HCT116 (cell line): Measurements from ENCODE around the gene CHRNG. TPM values are rescaled to one million over a fixed set of nuclear protein-coding genes. Genes with fewer than 3 reads are reported as not detected.
A peak's percentile ranks its signal among the peaks of the same experiment; 100 is the strongest.

Experiments used
- ATAC-seq: fragments of 200-7000 bp; cut with Tn5 transposase; 2 replicates; pipeline ENCODE4 v1.9.1; 2020; ENCODE audit warnings: mild to moderate bottlenecking, moderate library complexity
- BruUV-seq: library from RNA; stranded (reverse); fragments of 400-500 nt; replicated peaks from 2 replicates; lab custom pipeline; 2021; lab: Mats Ljungman, UMichigan
- CTCF ChIA-PET: fragments of 300-600 bp; sonication (Branson Sonifier 250); formaldehyde crosslinking; loops from one replicate; lab custom pipeline; 2021; ENCODE audit warnings: antibody characterized with exemption; lab: Charles Lee
- POLR2A ChIA-PET: fragments of 300-600, 350-600 bp; sonication (Branson Sonifier 250); formaldehyde crosslinking; loops from one replicate; lab custom pipeline; 2021; ENCODE audit warnings: antibody characterized with exemption; lab: Charles Lee
- RAD21 ChIA-PET, 2 experiments: fragments of 300-600 bp; sonication (Branson Sonifier 250); formaldehyde crosslinking; loops; one replicate each; lab custom pipeline; 2023; ENCODE audit warnings: low total read pairs in 2 of 2; ENCODE audit not compliant: uncharacterized antibody in 2 of 2, unreplicated experiment in 2 of 2, low non-redundant PET in 1 of 2; lab: Charles Lee
- DNase-seq: peaks from one replicate; pipeline ENCODE4 v3.0.0-alpha.2; 2010; ENCODE audit warnings: low read depth, low spot score
- H2AFZ ChIP-seq: fragments of 200-600 bp; shearing (Covaris generic), sonication (generic); 2 replicates; pipeline ENCODE4 v1.6.1; 2017; ENCODE audit warnings: low read depth, mixed run types, mixed read lengths, antibody characterized with exemption, low read length; ENCODE audit not compliant: poor library complexity, severe bottlenecking
- H3K27ac ChIP-seq: 2 replicates; pipeline ENCODE4 v1.5.1; 2012; ENCODE audit warnings: low read depth, low read length
- H3K27me3 ChIP-seq: fragments of 200-600 bp; sonication (generic); 2 replicates; pipeline ENCODE4 v1.6.1; 2016; ENCODE audit warnings: mixed run types, low read length, mixed read lengths; ENCODE audit not compliant: insufficient read depth
- H3K36me3 ChIP-seq, 2 experiments: fragments of 200-500 bp in 1 of 2; fragments of 200-600 bp in 1 of 2; sonication (Bioruptor generic) in 1 of 2; sonication (generic) in 1 of 2; 2 replicates each; pipeline versions ENCODE4 v1.5.1 to v1.6.1; 2014 to 2016; ENCODE audit warnings: low read length in 2 of 2, inconsistent platforms in 1 of 2, mixed read lengths in 1 of 2, mixed run types in 1 of 2; ENCODE audit not compliant: insufficient read depth in 2 of 2, control insufficient read depth in 1 of 2
- H3K4me1 ChIP-seq, 2 experiments: fragments of 200-600 bp in 1 of 2; sonication (generic) in 1 of 2; 2 replicates each; pipeline versions ENCODE4 v1.5.1 to v1.6.1; 2012 to 2017; ENCODE audit warnings: low read length in 2 of 2, inconsistent platforms in 1 of 2, mild to moderate bottlenecking in 1 of 2, mixed read lengths in 1 of 2, mixed run types in 1 of 2, moderate library complexity in 1 of 2; ENCODE audit not compliant: insufficient read depth in 2 of 2, control insufficient read depth in 1 of 2
- H3K4me2 ChIP-seq: fragments of 200-600 bp; sonication (generic); 2 replicates; pipeline ENCODE4 v1.6.1; 2017; ENCODE audit warnings: mixed run types, low read length, mixed read lengths
- H3K4me3 ChIP-seq, 2 experiments: fragments of 200-600 bp in 1 of 2; sonication (generic) in 1 of 2; replicated peaks in 1 of 2; 2 replicates each; pipeline ENCODE4 v1.5.1; 2011 to 2016; ENCODE audit warnings: low read length in 2 of 2, control low read depth in 1 of 2, low read depth in 1 of 2, mild to moderate bottlenecking in 1 of 2, mixed read lengths in 1 of 2, mixed run types in 1 of 2
- H3K79me2 ChIP-seq: fragments of 200-600 bp; sonication (generic); 2 replicates; pipeline ENCODE4 v1.6.1; 2017; ENCODE audit warnings: mild to moderate bottlenecking, mixed run types, low read length, moderate library complexity, mixed read lengths; ENCODE audit not compliant: insufficient read depth
- H3K9ac ChIP-seq: fragments of 200-600 bp; sonication (generic); 2 replicates; pipeline ENCODE4 v1.6.1; 2016; ENCODE audit warnings: low read length, mixed read lengths
- H3K9me2 ChIP-seq: fragments of 200-600 bp; sonication (generic), shearing (Covaris generic); 2 replicates; pipeline ENCODE4 v1.6.1; 2017; ENCODE audit warnings: mixed run types, mild to moderate bottlenecking, moderate library complexity; ENCODE audit not compliant: insufficient read depth
- H3K9me3 ChIP-seq, 2 experiments: fragments of 200-500 bp in 1 of 2; fragments of 200-600 bp in 1 of 2; sonication (Bioruptor generic) in 1 of 2; sonication (generic) in 1 of 2; 2 replicates each; pipeline ENCODE4 v1.6.1; 2014 to 2017; ENCODE audit warnings: low read length in 2 of 2, mixed read lengths in 2 of 2, inconsistent platforms in 1 of 2, low read depth in 1 of 2, mild to moderate bottlenecking in 1 of 2, mixed run types in 1 of 2, moderate library complexity in 1 of 2; ENCODE audit not compliant: control insufficient read depth in 1 of 2, insufficient read depth in 1 of 2
- H4K20me1 ChIP-seq: fragments of 200-600 bp; sonication (generic), shearing (Covaris generic); 2 replicates; pipeline ENCODE4 v1.6.1; 2017; ENCODE audit warnings: mixed run types, mild to moderate bottlenecking, moderate library complexity; ENCODE audit not compliant: insufficient read depth
- ATF3 ChIP-seq: IDR thresholded peaks from 2 replicates; pipeline ENCODE4 v1.6.1; 2012
- CTCF ChIP-seq, 3 experiments: fragments of 200-600 bp in 1 of 3; sonication (generic) in 1 of 3; IDR thresholded peaks in 2 of 3; conservative IDR thresholded peaks in 1 of 3; 2 replicates each; pipeline ENCODE4 v1.5.1; 2012 to 2017; ENCODE audit warnings: low read depth in 2 of 3, low read length in 2 of 3, antibody characterized with exemption in 1 of 3, borderline replicate concordance in 1 of 3, control low read depth in 1 of 3, mild to moderate bottlenecking in 1 of 3, mixed read lengths in 1 of 3, mixed run types in 1 of 3, moderate library complexity in 1 of 3; ENCODE audit not compliant: insufficient read depth in 1 of 3
- EGR1 ChIP-seq: IDR thresholded peaks from 2 replicates; pipeline ENCODE4 v1.6.1; 2012; ENCODE audit warnings: low read depth
- EZH2 ChIP-seq: fragments of 200-600 bp; sonication (generic); IDR thresholded peaks from 2 replicates; pipeline ENCODE4 v1.6.1; 2017; ENCODE audit warnings: antibody characterized with exemption, mixed run types
- EZH2phosphoT487 ChIP-seq: fragments of 200-600 bp; IDR thresholded peaks from 2 replicates; pipeline ENCODE4 v1.6.1; 2018; ENCODE audit warnings: antibody characterized with exemption, borderline replicate concordance
- FOSL1 ChIP-seq: IDR thresholded peaks from 2 replicates; pipeline ENCODE4 v1.6.1; 2012; ENCODE audit warnings: low read depth
- RAD21 ChIP-seq: IDR thresholded peaks from 2 replicates; pipeline ENCODE4 v1.6.1; 2012; ENCODE audit warnings: low read depth, mild to moderate bottlenecking
- SRF ChIP-seq: IDR thresholded peaks from 2 replicates; pipeline ENCODE4 v1.6.1; 2012; ENCODE audit warnings: low read depth
- TCF7L2 ChIP-seq: IDR thresholded peaks from 2 replicates; pipeline ENCODE4 v1.7.0; 2011; ENCODE audit warnings: borderline replicate concordance, inconsistent platforms; ENCODE audit not compliant: insufficient read depth, insufficient read length; ENCODE audit errors: extremely low read depth
- YY1 ChIP-seq: IDR thresholded peaks from 2 replicates; pipeline ENCODE4 v1.6.1; 2011; ENCODE audit warnings: low read length, low read depth, moderate library complexity, mild to moderate bottlenecking; ENCODE audit not compliant: insufficient replicate concordance; ENCODE audit errors: extremely low read depth
- intact Hi-C: fragments of 100-400 bp; cut with micrococcal nuclease; formaldehyde crosslinking; loops from 2 replicates; pipeline ENCODE4 v1.10.0; 2022
- total RNA-seq: library from RNA; stranded (reverse); gene quantifications from one replicate; pipeline ENCODE4 v1.2.1, GENCODE V29; 2021; ENCODE audit not compliant: unreplicated experiment

CHRNG gene
- total RNA-seq, 1 experiment from 2014 or later = not detected

- no peak for TF ChIP-seq RAD21
- TF ChIP-seq FOSL1 = no peak
- no peak for TF ChIP-seq EGR1
- no peak for TF ChIP-seq EZH2
- no peak for TF ChIP-seq YY1
- TF ChIP-seq EZH2phosphoT487 = no peak
- no peak for TF ChIP-seq SRF
- TF ChIP-seq CTCF (IDR thresholded peaks at IDR 0.05 in 2 of 3, conservative IDR thresholded peaks at IDR 0.05 in 1 of 3; ENCODE audit: borderline replicate concordance in 1 of 3, insufficient read depth in 1 of 3, low read depth in 2 of 3, low read length in 2 of 3) = no peak
- no peak for TF ChIP-seq ATF3
- TF ChIP-seq TCF7L2 = no peak
- TF ChIP-seq, all 23 proteins: peak for 0
Measured at GRCh38 chr2:232551776-232552175, 12.3 kb downstream of the CHRNG start.

More at GRCh38 chr2:232551776-232552175, 12.3 kb downstream of the CHRNG start:
- DNase-seq (no peak), ATAC-seq (no peak)
- H3K9ac ChIP-seq = peak overlapping the region; percentile 98
- peak overlapping the region; percentile 86; the same call in 1 of the 2 replicates for H3K27ac ChIP-seq
- H3K36me3 ChIP-seq = peaks cover 2 to 29% of the 10 kb centered on the region in 2 experiments; a peak in 2 of 4 replicates
- H3K4me2 ChIP-seq = peak overlapping the region; percentile 93
- peaks cover 90% of the 10 kb centered on the region for H3K79me2 ChIP-seq
- no TSS peak for BruUV-seq
- no peak overlapping the region for H2AFZ ChIP-seq
- no peaks in the 10 kb centered on the region; the same call in 1 of the 2 replicates for H4K20me1 ChIP-seq
- intact Hi-C loops = no loop called here
- H3K27me3 ChIP-seq = no peaks in the 10 kb centered on the region
- no peaks in the 10 kb centered on the region for H3K9me2 ChIP-seq
- H3K9me3 ChIP-seq = no peaks in the 10 kb centered on the region; a peak in 1 of 4 replicates
- peak overlapping the region; percentile 76 to 95 for H3K4me3 ChIP-seq
- peaks cover 5 to 15% of the 10 kb centered on the region in 2 experiments; a peak in 3 of 4 replicates for H3K4me1 ChIP-seq
- RAD21 ChIA-PET = no interaction called here
- POLR2A ChIA-PET = no interaction called here
- CTCF ChIA-PET = no interaction called here
